HG03060 (cell line): ENCODE data around the gene SLC16A12.
"Not testable (repeated sequence)": the region's sequence is repeated elsewhere in the genome, so short reads cannot be mapped to it uniquely, and the experiment has no call there.

Experiments
- ATAC-seq: cut with Tn5 transposase; IDR thresholded peaks from one replicate; pipeline ENCODE4 v1.9.1; 2021; ENCODE audit warnings: low read depth, moderate number of reproducible peaks; ENCODE audit not compliant: unreplicated experiment

Gene SLC16A12

DNA sequence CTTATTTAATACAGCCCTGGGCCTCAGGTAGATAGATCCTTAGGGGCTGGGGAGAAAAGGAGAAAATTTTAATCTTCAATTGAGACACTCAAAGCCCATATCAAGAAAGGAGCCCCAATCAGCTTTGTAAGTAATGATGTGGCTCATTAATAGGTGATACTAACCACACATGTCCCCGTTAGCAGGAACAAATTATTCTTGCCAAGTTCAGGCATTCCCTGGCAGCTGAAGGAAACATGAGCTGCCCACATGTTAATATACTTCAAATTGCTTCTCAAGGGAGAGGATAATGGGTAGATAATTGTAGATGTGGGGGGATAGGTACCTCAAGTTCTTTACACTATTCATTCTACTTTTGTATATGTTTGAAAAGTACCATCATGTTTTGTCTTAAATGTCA is 106.5 kb downstream of the SLC16A12 start:
- ATAC-seq = no peak

DNA sequence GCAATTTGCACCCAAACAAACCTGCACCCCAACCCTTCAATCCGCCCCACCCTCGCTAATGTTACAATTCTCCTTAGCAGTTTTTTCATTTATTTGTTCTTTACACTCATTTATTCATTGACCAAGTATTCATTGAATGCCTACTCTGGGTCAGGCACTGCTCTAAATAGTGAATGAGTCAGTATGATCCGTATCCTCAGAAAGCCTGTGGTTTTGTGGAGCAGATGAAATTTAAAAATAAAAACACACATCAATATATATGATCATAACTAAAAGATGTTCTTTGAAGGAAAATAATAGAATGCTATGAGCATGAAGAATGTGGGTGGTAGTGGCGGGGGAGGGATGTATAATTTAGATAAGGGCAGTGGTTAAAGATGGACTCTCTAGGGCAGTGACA is 107.8 kb downstream of the SLC16A12 start:
- no peak for ATAC-seq

DNA sequence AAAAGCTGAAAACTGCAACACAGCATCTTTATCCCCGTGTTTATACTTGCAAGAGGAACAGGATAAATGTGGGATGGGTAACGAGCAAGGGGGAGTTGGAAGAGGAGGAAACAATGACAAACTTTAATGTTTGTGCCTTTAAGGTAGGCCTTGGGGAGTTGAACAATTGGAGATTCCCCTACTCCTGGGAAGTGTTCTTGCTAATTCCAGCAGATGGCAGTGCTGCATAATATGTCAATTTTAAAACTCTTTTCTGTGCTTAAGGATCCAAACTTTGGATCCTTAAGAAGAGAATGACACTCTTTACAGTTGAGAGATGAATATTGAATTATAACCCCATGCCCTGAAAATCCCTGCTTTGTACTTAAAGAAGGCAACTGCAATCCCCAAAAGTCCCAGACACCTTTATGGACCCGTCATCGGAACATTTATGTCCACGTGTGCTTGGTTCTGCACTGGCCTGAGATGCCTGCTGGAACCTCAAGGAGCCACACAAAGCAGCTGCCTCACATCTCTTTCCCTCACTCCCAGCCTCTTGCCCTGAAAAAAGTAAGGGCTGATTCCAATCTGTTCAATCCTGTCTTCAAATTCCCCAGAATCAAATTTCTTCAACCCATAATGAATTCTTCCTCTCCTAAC is 109.0 kb downstream of the SLC16A12 start:
- no peak for ATAC-seq

DNA sequence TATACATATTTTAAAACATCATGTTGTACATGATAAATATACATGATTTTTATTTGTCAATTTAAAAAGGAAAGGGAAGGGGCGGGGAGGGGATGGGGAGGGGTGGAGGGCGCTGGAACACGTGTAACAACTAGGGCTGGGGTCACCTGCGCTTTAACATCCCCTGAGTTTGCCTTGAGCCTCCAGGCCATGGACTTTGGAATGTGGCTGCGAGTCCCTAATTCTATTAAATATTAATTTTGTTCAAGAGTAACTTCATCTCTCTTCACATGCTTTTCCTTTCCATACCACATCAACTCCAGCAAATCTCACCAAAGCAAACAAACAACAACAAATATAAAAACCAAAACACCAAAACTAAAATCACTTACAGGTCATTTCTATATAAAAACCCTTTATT is 110.4 kb downstream of the SLC16A12 start:
- no peak for ATAC-seq

DNA sequence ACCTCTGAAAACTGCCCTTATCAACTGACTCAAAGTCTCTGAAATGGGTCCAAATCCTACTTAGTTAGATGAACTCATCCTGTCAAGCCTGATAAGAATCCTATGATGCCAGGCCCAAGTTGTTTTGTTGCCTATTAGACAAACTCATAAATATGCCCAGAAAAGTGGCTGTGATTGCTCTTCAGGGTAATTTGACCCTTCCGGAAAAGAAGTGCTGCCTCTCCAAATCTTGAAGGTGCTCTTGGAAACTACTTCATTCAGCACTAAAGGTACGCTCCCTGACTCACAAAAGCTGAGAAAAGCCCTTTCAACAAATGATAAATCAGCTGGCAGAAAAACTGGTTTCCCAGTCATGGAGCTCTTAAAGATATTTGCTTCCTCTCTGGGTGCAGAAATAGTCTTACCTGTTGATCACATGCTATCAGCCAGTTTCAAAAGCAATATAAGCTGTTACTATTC is 114.3 kb downstream of the SLC16A12 start:
- no peak for ATAC-seq

DNA sequence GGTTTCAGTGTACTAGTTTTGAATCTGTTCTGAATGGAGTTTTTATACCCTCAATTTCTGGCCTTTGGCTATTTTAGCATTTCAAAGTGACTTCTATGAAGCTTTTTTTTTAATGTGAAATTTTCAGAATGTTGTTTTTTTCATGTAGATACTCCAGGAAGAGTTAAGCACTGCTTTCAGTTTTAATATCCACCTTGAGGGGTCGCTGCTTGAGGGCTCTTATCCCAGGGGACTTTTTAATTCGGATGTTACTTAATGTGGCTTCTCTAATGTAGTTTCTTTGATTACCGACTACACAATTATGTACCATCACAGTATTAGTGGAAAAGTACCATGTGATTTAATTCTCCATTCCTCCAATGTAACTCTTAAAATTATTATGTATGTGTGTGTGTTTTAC is 115.8 kb downstream of the SLC16A12 start:
- ATAC-seq = no peak

DNA sequence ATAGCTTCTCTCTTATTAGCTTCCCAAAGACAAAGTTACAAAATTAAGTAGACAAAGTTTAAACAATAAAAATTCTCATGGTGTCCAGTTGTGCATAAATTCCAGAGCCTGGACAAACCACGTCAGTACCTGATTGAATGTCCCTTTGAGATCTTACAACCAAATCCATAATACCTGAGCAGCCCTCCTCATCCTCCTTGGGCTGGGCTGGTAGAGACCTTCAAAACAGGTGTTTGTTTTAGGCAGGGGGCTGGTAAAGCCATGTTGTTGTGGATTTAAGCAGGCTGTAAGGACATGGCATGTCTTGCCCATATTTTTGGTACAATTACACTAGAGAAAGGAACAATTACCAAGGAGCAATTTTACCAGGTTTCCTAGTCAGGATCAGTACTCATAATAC is 118.9 kb downstream of the SLC16A12 start:
- no peak for ATAC-seq

DNA sequence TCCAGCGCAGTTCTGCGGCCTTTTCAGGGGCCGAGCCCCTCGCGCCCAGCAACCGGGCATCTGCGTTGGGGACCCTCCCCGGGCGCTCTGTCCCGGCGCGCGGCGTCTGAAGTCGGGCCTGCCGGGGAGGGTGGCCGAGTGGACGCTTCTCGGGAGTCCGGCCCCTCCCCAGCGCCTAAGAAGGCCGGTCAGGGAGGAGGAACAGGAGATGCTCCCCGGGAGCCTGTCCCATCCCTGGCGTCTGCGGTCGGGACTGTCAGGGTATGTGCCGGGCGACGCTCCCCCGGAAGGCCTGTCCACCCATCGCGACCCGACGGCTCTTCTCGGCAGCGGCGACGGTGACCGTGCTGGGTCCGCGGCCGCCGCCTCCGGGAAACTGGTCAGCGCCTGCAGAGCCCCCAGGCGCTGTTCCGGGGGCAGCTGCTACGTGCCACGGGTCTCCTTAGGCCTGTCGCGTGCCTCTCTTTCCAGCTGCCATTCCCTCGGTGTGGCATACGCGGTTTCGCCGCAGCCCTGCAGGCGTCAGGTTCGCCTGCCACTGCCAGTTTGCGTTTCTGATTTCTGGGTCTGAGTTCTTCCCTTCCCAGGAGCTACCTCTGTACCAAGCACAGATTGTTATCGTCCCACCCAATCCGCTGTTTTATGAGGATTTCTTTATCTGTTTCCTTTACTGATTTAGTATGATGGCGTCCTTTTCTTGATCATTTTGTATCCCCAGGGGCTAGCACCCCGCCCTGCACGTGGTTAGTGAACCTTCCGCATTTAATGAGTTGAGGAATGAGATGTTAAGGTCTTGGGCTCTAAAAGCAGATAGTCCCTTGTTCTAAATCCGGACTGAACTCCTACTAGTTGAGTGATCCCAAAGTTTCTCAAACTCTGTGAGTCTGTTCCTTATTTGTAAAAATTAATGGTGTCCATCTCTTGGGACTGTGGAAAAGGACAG is 120.2 kb downstream of the SLC16A12 start:
- ATAC-seq = no peak

DNA sequence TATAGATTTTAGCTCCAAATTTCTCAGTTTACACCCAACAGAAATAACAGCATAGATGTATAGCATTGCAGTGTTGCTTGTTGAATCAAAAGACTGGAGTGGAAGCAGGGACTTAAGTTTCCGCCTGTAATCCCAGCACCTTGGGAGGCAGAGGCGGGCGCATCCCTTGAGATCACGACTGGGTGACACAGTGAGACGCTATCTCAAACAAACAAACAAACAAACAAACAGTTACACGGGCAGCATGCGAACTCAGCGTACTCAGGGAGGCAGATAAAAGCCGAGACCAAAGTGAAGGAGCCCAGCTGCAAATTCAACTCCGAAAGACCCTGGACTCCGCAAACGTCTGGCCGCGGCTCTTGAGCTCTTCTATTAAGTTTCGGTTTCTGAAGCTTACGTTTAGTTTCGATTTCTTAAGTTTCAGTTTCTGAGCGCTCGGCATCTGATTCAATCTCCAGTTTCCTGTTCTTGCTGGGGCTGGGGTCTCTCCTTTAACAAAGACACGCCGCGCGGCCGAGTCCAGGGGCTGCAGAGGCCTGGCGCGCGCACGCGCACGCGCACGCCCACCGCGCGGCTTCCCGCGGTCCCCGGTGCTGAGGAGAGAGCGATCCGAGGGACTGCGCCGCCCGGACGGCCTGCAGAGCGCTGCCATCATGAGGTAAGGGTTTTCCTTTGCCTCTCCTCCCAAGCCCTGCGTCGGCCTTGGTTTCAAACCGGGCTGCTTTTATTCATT is 121.1 kb downstream of the SLC16A12 start, which contains the start of gene IFIT5:
IFIT5 (plus strand) TSS at position 423 of the 733 bp plus-strand sequence; CDS start at position 654, 231 bp downstream.
- ATAC-seq = no peak

DNA sequence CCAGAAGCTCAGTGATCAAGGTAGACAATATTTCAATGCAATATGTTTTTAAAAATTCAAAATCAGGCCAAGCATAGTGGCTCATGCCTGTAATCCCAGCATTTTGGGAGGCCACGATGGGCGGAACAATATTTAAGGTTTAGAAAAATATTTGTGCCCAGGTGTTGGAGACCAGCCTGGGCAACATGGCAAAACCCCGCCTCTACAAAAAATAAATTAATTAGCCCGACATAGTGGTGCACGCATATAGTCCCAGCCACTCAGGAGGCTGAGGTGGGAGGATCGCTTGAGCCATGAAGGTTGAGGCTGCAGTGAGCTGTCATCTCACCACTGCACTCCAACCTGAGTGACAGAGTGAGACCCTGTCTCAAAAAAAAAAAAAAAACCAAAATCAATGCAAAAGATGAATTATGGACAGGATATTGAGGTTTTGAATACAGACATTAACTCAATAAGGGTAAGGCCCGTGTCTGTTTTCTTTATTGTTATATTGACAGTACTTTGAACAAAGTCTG is 121.9 kb downstream of the SLC16A12 start:
- ATAC-seq = no peak

DNA sequence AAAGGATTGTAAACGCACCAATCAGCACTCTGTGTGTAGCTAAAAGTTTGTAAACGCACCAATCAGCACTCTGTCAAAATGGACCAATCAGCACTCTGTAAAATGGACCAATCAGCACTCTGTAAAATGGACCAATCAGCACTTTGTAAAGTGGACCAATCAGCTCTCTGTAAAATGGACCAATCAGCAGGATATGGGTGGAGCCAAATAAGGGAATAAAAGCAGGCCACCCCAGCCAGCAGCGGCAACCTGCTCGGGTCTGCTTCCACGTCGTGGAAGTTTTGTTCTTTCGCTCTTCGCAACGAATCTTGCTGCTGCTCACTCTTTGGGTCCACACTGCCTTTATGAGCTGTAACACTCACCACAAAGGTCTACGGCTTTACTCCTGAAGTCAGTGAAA is 123.1 kb downstream of the SLC16A12 start:
- not testable (repeated sequence) for ATAC-seq

DNA sequence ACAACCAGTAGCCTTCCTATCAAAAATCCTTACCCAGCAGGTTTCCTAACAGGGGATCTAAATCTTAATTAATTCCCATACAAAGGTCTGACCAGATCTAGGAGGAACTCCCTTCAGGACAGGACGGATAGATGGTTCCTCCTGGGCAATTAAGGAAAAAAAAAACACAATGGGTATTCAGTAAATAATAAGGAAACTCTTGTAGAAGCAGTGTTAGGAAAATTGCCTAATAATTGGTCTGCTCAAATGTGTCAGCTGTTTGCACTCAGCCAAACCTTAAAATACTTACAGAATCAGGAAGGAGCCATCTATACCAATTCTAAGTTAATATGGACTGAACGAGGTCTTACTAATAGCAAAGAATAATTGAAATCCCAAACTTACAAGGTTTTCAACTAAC is 124.3 kb downstream of the SLC16A12 start:
- not testable (repeated sequence) for ATAC-seq

DNA sequence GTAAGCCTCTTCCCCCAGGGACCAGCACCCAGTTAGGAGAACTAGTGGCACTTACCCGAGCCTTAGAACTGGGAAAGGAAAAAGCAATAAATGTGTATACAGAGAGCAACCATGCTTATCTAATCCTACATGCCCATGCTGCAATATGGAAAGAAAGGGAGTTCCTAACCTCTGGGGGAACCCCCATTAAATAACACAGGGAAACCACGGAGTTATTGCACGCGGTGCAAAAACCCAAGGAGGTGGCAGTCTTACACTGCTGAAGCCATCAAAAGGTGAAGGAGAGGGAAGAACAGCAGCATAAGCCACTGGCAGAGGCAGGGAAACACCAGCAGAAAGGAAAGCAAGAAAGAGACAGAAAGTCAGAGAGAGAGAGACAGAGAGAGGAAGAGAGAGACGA is 124.8 kb downstream of the SLC16A12 start:
- ATAC-seq = not testable (repeated sequence)

DNA sequence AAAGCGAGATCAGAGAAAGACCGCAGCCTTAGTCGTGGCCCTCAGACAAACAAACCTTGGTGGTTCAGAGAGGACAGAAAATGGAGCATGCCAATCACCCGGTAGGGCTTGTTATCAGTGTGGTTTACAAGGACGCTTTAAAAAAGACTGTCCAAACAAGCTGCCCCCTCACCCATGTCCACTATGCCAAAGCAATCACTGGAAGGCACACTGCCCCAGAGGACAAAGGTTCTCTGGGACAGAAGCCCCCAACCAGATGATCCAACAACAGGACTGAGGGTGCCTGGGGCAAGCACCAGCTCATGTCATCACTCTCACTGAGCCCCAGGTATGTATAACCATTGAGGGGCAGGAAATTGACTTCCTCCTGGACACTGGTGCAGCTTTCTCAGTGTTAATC is 126.1 kb downstream of the SLC16A12 start:
- not testable (repeated sequence) for ATAC-seq

DNA sequence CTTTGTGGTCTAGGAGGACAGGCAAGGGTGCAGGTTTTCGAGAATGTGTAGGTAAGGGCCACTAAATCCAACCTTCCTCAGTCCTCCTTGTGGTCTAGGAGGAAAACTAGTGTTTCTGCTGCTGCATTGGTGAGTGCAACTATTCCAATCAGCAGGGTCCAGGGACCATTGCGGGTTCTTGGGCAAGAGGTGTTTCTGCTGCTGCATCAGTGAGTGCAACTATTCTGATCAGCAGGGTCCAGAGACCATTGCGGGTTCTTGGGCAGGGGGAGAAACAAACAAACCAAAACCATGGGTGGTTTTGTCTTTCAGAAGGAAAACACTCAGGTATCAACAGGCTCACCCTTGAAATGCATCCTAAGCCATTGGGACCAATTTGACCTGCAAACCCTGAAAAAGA is 127.6 kb downstream of the SLC16A12 start:
- not testable (repeated sequence) for ATAC-seq

DNA sequence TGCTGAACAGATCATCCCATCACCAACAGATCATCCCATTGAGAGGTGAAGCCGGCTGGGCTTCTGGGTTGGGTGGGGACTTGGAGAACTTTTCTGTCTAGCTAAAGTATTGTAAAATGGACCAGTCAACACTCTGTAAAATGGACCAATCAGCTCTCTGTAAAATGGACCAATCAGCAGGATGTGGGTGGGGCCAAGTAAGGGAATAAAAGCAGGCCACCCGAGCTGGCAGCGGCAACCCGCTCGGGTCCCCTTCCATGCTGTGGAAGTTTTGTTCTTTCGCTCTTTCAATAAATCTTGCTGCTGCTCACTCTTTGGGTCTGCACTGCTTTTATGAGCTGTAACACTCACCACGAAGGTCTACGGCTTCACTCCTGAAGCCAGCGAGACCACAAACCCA is 129.2 kb downstream of the SLC16A12 start:
- not testable (repeated sequence) for ATAC-seq

DNA sequence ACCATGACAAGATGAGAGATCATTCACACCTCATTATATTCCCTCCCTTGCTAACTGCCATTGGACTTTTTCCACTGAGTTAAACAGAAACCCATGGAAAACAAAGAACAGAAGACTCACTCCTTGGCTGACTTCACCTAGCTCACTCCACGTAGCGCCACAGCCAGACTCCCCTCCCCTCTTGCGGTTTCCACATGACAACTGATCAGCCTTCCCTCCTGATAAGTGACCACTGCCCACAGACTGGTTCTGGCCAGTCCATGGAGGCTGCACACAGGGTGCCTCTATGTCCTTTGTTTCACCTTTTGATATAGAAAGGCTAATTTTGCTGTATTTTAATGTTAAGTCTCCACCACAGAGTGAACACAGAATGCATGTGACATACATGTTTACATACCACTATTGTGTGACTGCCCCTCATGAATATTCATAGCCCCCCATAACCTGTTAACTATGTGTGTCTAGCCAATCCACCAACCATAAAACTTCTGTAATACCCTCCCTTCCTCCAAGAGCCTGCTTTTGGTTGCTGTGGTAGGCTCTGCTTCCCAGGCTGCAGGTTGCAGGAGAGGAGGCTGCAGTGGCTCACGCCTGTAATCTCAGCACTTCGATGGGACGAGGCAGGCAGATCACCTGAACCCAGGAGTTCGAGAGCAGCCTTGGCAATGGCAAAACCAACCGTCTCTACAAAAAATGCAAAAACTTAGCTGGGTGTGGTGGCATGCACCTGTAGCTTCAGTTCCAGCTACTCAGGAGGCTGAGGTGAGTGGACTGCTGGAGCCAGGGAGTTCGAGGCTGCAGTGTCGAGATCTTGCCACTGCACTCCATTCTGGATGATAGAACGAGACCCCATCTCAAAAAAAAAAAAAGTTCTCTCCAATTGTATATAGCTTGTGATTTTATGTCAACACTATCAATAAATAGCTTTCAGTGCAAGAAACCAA is 131.0 kb downstream of the SLC16A12 start:
- ATAC-seq = no peak

DNA sequence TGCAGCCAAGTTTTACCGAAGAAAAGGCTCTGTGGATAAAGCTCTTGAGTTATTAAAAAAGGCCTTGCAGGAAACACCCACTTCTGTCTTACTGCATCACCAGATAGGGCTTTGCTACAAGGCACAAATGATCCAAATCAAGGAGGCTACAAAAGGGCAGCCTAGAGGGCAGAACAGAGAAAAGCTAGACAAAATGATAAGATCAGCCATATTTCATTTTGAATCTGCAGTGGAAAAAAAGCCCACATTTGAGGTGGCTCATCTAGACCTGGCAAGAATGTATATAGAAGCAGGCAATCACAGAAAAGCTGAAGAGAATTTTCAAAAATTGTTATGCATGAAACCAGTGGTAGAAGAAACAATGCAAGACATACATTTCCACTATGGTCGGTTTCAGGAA is 132.4 kb downstream of the SLC16A12 start:
- no peak for ATAC-seq

DNA sequence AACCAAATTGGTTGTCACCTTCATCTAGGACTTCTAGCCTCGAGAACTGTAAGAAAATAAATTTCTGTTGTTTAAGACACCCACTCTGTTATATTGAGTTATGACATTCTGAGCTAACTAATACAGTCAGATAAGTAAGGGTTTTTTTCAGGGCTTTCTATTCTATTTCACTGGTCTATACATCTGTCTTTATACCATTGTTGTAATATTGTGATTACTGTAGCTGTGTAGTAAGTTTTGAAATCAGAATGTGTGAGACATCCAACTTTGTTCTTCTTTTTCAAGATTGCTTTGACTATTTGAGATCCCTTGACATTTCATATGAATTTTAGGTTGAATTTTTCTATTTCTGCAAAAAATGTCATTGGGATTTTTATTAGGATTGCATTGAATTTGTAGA is 135.4 kb downstream of the SLC16A12 start:
- no peak for ATAC-seq
